GM18870 (cell line): ENCODE results near the gene CLIP1.
"Not testable (repeated sequence)": the region's sequence is repeated elsewhere in the genome, so short reads cannot be mapped to it uniquely, and the experiment has no call there.

ENCODE experiments used
- ATAC-seq: cut with Tn5 transposase; IDR thresholded peaks from one replicate; pipeline ENCODE4 v1.9.1; 2021; ENCODE audit warnings: moderate library complexity; ENCODE audit not compliant: unreplicated experiment

CLIP1 gene

DNA sequence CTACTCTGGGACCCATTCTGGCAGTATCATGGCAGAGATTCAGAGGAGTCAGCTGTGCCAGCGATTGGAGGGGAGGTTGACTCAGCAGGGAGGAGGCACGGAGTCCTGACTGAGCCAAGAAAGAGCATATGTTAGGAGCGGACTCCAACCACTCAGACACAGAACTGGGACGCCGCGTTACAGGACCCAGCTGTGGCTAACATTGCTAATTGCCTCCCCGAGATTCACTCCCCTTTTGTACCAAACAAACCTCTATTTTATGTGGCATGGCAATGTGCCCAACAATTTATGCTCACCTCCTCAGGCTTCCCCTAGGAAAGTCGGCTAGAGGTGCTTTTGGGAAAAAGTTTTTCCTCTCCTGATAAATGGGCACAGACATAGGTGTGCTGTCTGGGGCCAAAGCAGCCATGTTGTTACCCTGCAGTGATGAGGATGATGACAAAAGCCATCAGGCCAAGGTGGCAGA, 15.2 kb upstream of the CLIP1 start:
- no peak for ATAC-seq

DNA sequence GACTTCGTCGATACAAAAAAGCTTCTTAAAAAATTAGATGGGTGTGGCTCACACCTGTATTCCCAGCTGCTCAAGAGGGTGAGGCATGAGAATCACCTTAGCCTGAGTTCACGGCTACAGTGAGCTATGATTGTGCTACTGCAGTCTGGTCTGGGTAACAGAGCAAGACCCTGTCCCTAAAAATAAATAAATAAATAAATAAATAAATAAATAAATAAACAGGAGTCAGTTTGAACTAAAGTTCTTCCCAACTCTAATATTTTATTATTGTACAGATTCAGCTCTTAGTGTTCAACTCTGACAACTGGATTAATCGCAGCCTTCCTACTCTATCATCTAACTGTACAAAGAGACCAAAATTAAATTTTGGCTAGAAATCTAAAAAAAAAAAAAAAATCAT, 12.7 kb upstream of the CLIP1 start:
- ATAC-seq = no peak

DNA sequence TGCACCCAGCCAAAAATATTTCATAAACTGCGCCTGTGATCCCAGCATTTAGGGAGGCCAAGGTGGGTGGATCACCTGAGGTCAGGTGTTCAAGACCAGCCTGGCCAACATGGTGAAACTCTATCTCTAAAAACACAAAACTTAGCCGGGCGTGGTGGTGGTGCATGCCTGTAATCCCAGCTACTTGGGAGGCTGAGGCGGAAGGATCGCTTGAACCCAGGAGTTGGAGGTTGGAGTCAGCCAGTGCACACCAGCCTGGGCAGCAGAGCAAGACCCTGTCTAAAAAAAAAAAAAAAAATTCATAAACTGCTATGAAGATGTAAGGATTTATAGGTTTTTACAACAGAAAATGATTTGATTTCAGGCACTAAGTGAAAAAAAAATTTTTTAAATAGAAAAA, 6.6 kb upstream of the CLIP1 start:
- ATAC-seq = not testable (repeated sequence)

DNA sequence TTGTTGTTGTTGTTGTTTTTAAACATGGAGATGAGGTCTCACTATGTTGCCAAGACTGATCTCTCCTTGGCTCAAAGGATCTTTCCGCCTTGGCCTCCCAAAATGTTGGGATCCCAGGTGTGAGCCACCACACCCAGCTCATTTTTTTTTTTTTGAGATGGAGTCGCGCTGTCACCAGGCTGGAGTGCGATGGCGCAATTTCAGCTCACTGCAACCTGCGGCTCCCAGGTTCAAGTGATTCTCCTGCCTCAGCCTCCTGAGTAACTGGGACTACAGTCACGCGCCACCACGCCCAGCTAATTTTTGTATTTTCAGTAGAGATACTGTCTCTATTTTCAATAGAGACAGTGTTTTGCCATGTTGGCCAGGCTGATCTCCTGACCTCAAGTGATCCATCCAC, 4.9 kb upstream of the CLIP1 start:
- ATAC-seq = no peak

DNA sequence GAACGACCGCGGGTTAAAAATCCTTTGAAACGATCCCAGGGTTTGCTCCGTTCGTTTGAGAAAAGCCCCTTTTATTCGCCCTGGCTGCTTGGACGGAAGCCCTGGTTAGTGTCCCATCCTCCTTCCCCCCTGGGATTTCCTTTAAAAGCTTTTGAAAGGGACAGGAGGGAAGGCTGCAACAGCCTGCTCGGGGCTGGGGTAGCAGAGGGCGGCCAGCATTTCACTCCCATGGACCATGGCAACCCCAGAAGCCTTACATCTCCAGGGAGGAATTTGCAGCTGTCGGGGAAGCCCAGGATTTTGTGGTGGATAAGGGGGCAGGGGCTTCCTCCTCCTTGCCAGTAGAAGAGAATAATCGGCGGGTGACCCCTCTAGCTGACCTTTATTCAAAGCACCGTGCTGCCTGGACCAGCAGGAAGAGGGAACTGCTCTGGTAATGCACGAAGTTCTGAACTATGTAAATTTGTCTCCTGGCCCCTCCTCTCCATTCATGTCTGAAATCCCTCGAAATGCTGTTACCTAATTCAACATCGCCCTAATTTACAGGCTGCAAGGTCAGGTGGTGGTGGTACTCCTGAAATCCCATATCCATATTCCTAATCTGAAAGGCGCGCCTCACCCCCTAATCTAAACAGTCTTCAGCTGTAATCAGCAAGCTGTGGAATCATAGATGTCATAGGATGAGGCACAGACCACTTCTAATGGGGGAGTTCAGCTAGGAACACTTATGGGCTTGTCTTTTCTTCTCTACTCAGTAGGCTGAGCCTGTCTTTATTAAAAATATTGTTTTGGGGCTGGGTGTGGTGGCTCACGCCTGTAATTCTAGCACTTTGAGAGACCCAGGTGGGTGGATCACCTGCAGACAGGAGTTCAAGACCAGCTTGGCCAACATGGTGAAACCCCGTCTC, 1.0 kb upstream of the CLIP1 start:
- ATAC-seq = no peak

DNA sequence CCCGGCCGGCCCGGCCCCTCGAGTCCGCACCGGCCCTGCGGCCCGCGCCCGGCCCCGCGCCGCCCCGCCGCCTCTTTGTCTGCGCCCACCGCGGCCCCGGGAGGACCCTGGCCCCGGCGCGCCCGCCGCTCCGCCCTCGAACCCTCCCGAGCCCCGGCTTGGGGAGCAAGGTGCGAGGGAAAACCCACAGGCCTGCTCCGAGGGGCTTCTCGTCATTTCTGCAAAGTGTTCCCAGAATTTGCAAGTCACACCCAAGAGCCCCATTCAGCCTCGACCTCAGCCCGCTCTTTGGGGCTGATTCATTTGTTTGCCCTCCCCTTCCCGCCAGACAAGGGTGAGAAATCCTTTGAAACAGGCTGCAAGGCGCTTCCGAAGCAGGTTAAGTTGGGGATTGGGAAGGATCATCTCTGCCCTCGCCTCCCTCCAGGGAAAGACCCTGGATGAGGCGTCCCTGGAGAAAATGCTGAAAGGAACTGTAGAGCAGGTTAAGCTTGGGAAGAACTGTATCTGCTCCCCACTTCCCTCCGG, 325 bp upstream of the CLIP1 start:
- ATAC-seq = no peak

DNA sequence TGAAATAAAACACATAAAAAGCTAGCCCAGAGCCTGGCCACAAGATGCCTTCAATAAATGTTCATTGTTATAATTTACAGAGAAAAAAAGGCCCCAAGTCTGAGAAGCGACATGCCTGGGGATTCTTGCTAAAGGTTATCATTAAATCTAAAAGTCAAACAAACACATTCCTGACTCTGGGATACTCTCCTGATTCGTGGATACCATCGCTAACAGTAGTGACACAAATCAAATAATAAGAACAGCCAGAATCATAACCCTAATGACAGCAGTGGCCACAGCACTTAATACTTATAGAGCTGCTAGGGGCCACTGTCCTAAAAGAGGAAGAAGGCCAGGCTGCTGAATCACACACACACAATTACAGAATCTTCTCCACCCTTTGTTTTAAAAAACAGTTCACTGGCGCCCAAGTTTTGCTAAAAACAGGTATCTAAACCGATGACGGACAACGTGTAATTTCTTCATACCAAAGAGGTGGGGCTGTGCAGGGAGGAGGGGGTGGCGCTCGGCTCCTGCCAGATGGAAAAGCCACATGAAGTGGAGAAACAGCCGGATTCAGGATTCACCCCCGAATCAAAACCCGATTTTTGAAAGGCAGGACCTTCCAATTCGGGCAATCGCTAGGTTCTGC, 1.2 kb downstream of the CLIP1 start:
- ATAC-seq = no peak

DNA sequence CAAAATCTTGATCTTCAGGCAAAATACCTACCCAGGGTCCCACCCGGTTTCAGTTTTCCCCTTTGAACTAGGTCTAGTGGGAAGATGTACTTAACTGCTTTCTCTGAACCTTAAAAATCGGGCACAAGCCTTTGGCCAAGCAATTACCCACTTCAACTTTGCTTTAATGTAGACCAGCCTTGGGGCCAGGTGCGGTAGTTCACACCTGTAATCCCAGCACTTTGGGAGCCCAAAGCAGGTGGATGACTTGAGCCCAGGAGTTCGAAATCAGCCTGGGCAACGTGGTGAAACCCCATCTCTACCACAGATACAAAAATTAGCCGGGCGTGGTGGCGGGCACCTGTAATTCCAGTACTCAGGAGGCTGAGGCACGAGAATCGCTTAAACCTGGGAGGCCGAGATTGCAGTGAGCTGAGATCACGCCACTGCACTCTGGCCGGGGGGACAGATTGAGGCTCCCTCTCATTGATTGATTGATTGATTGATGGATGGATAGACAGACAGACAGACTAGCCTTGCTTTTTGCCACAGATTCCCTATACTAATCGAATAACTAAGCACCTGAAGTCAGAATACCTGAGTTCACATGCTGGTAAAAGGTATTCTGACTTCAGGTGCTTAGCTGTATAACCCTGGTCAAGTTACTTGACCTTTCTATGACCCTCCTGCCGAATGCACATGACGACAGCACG, 1.9 kb downstream of the CLIP1 start:
- ATAC-seq = no peak

DNA sequence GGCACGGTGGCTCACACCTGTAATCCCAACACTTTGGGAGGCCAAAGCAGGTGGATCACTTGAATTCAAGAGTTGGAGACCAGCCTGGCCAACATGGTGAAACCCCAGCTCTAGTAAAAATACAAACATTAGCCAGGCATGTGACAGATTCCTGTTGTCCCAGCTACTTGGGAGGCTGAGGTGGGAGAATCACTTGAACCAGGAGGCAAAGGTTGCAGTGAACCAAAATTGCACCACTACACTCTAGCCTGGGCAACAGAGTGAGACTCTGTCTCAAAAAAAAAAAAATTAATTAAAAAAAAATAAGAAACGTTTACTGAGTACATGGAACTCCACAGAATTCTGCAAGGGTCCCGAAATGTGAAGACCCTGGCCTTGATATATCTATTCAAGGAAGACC, 3.4 kb downstream of the CLIP1 start:
- not testable (repeated sequence) for ATAC-seq

DNA sequence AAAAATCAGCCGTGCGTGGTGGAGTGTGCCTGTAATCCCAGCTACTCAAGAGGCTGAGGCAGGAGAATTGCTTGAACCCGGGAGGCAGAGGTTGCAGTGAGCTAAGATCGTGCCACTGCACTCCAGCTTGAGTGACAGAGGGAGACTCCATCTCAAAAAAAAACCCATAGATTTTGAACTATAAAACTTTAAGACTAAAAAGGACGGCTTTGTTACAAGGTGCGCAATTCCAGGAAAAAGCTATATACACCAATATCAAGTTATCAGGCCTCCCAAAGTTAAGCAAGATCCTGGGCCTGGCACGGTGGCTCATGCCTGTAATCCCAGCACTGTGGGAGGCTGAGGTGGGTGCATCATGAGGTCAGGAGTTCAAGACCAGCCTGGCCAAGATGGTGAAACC, 6.8 kb downstream of the CLIP1 start:
- not testable (repeated sequence) for ATAC-seq

DNA sequence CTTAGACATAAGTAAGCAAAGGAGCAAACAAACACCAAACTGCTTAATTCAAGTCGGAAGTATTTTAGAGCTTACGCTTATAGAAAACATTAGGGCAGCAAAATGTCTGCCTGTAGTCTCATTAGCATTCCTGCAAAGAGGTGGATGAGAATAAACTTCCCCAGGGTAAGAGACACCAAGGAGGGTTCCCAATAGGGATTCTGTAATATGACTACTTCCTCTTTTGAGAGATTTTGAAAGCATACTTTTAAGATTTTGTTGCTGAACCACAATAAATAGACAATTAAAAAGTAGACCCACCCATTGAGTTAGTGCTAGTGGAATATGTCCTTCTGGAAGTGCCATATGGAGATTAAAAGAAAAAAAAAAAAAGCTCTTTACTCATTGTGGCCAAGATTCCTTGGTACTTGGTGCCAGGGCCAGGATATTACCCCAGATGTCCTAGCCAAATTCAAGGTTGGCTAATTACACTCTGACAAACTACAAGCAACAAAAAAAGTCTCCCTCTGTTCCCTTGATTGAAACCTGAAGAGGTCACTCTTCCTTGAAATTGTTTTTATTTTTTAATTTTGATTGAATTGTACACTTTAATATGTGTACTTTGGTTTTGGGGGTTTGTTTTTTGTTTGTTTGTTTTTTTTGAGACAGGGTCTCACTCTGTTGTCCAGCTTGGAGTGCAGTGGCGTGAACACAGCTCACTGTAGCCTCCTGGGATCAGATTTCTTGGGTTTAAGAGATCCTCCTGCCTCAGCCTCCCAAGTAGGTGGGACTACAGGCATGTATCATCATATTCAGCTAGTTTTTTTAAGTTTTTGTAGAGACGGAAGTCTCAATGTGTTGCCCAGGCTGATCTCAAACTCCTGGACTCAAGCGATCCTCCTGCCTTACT, 8.7 kb downstream of the CLIP1 start:
- no peak for ATAC-seq

DNA sequence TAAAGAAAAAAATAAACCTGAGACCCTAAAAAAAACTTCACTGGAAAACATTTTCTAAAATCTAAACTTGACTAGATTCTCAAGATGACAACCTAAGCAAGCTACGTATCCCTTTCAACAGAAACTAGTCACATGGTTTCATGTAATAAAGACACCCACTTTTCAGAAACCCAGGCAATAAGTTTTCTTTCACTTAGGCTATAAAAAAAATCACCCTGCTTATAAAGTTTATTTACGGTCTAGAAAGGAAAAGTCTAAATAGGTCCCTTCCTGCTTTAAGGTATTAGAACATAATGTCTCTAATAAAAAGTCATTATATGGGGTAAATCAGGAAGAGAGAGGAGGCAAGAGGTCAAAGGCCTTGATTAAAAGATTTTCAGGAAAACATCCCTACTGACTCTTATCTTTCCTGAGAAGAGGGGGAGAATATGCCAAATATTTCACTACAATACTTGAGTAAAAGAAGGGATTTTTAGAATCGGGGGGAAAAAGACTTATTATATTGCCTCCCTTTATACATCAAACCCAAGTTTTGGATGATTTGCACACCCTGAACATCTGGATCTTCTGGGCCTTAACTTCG, 9.5 kb downstream of the CLIP1 start:
- no peak for ATAC-seq

DNA sequence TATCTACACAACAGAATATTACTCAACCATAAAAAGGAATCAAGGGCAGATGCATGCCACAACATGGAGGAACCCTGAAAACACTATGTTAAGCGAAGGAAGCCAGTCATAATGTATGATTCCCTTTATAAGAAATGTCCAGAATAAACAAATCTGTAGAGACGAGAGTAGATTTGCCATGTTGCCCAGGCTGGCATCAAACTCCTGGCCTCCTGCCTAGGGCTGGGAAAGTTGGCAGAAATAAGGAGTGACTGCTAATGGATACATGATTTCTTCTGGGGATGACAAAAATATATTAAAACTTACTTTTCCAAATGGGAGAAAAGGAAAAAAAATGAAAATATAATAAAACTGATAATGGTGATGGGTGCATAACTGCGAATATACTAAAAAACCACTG, 10.9 kb downstream of the CLIP1 start:
- no peak for ATAC-seq

DNA sequence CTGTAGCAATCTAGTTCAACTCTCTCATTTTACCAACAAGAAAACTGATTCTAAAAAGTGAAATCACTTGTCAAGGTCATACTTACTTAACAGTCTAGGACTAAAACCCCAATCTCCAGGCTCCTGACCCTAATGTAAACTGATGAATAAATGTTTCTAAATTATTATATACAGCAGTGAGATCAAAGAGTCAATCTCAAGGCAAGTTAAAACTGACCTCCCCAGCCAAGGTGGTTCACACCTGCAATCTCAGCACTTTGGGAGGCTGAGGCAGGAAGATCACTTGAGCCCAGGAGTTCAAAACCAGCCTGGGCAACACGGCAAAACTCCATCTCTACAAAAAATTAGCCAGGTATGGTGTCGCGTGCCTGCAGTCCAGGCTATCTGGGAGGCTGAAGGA, 15.3 kb downstream of the CLIP1 start:
- ATAC-seq = no peak

DNA sequence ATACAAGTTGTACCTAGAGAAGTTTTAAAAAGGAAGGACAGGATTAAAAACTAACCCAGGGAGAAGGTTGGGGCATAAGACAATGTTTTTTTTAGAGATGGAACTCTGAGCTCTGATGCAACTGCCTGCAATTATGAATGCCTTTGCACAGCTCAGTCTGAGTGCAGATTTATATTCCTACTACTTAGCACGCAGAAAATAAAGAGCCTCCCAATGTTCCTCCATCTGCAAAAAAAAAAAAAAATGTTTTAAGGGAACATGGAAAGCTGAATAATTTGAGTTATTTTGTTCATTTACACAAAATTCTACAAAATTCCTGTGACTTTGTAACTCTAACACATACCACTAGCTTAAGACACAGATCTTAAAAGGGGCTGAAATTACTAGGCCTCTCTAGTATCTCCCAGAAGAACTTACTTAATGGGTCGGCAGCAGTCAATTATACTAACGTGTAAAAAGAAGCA, 15.7 kb downstream of the CLIP1 start:
- no peak for ATAC-seq

DNA sequence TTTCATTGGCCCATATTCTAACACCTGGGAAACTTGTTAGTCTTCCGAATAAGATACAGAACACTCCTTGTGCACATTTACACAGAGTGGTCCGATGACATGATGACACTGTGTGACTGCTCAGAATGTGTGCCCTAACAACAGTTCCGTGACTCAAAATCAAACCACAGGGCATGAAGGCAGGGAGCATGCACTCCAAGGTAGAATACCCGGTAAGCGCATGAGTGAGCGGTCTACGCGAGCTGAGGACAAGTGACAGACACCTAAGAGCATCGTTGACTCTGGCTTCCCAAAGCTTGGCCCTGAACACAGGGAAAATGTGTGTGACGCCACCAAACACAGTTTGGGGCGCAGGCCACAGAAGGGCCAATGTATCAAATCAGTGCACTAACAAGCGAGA, 18.6 kb downstream of the CLIP1 start:
- no peak for ATAC-seq

DNA sequence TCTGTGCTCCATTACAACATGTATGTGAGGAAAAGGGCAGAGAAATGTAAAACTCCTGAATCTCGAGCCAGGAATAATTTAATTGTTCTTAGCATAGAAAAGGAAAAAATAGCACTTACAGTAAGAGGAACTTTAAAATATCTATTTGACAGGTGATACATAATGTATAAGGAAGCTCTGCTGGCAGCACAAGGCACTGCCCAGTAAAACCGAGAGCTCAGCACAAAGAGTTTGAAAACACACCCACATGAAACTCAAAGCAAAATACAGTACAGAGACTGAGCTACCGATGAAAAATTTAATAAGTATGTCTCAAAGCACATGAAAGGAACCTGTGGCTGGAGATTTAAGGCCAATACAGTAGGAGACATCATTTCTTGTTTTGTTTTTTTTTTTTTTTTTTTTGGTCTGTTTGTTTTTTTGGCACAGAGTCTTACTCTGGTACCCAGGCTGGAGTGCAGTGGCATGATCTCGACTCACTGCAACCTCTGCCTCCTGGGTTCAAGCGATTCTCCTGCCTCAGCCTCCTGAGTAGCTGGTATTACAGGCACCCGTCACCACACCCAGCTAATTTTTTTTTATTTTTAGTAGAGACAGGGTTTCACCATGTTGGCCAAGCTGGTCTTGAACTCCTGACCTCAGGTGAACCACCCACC, 19.2 kb downstream of the CLIP1 start:
- peak; percentile 53 for ATAC-seq

DNA sequence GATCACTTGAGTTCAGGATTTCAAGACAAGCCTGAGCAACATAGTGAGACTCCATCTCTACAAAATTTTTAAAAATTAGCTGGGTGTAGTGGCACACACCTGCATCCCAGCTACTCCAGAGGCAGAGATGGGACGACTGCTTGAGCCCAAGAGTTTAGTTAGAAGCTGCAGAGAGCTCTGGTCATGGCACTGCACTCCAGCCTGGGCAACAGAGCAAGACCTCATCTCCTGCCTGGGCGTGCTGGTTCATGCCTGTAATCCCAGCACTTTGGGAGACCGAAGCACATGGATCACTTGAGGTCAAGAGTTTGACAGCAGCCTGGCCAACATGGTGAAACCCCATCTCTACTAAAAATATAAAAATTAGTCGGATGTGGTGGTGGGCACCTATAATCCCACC, 20.2 kb downstream of the CLIP1 start:
- ATAC-seq = no peak

DNA sequence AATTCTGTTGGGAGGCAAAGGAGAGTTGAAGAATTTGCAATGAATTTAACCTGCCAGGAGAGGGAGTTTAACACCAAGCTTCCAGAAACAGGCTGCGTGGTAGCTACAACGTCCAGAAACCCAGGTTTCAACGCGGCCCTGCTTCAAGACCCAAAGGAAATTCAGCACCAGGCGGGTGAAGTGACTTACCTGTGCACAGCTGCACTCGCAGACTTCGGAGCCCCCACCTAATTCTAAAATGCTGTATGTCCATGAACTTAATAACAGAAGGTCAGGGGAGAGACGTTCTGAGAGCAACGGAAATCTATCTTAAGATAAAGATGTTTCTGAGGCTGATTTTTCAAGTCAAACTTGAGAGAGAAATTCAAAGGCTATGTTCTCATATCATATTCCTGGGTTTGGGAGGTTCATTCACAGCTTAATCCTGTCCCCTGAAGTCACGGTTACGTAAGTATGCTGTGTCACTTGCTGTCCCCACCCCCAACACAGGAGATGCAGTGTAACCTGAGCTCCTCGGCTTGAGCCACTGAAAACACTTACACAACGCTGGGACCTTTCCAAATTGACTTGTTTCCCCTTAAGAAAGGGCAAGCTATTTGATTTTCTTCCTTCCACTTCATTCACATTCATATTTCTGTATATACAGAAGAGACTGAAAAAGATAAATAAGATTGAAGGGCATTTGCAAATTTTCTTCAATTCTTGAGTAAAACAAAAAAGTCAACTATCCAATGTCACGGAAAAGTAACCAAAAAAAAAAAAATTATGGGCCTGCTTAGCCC, 22.7 kb downstream of the CLIP1 start:
- ATAC-seq = no peak
